Mesenchymal stem cell (in vitro differentiated cells and primary cell): ENCODE measurements around the gene TRPM3.

Experiments
- DNase-seq: peaks from one replicate; pipeline ENCODE4 v3.0.0-alpha.2; 2013
- H2AFZ ChIP-seq: one replicate; pipeline ENCODE4 v1.6.1; 2013; ENCODE audit warnings: low read depth, mild to moderate bottlenecking, control low read depth, inconsistent platforms, low read length, moderate library complexity
- H2AK5ac ChIP-seq: 2 replicates; pipeline ENCODE4 v1.6.1; 2013; ENCODE audit warnings: low read length, moderate library complexity, mild to moderate bottlenecking, inconsistent platforms; ENCODE audit not compliant: severe bottlenecking
- H2BK120ac ChIP-seq: one replicate; pipeline ENCODE4 v1.6.1; 2013; ENCODE audit warnings: low read depth, mild to moderate bottlenecking, inconsistent platforms, low read length, moderate library complexity
- H2BK12ac ChIP-seq, 2 experiments: one replicate each; pipeline ENCODE4 v1.6.1; 2013; ENCODE audit warnings: inconsistent platforms in 2 of 2, low read length in 2 of 2, mild to moderate bottlenecking in 2 of 2, moderate library complexity in 2 of 2, control low read depth in 1 of 2
- H2BK15ac ChIP-seq: one replicate; pipeline ENCODE4 v1.6.1; 2013; ENCODE audit warnings: mild to moderate bottlenecking, low read depth, inconsistent platforms; ENCODE audit not compliant: poor library complexity, severe bottlenecking
- H2BK5ac ChIP-seq: 2 replicates; pipeline ENCODE4 v1.6.1; 2013; ENCODE audit warnings: low read depth, mild to moderate bottlenecking, low read length, control low read depth, inconsistent platforms; ENCODE audit not compliant: poor library complexity, severe bottlenecking
- H3K14ac ChIP-seq, 2 experiments: one replicate each; pipeline ENCODE4 v1.6.1; 2013; ENCODE audit warnings: inconsistent platforms in 2 of 2, low read length in 2 of 2, control low read depth in 1 of 2, mild to moderate bottlenecking in 1 of 2, moderate library complexity in 1 of 2
- H3K18ac ChIP-seq, 2 experiments: one replicate each; pipeline ENCODE4 v1.6.1; 2013; ENCODE audit warnings: inconsistent platforms in 2 of 2, low read length in 2 of 2, control low read depth in 1 of 2, low read depth in 1 of 2, mild to moderate bottlenecking in 1 of 2
- H3K23ac ChIP-seq, 2 experiments: one replicate each; pipeline ENCODE4 v1.6.1; 2013; ENCODE audit warnings: inconsistent platforms in 2 of 2, low read length in 2 of 2, mild to moderate bottlenecking in 2 of 2, moderate library complexity in 2 of 2, control low read depth in 1 of 2
- H3K27ac ChIP-seq: 2 replicates; pipeline ENCODE4 v1.5.1; 2013; ENCODE audit warnings: mild to moderate bottlenecking, moderate library complexity, low read length, control low read depth, inconsistent platforms; ENCODE audit not compliant: poor library complexity, severe bottlenecking
- H3K27me3 ChIP-seq, 2 experiments: 2 replicates each; pipeline versions ENCODE4 v1.6.1 to v1.7.0; 2013; ENCODE audit warnings: low read length in 2 of 2, mild to moderate bottlenecking in 2 of 2, moderate library complexity in 2 of 2, control low read depth in 1 of 2, inconsistent platforms in 1 of 2; ENCODE audit not compliant: control insufficient read depth in 1 of 2, insufficient read depth in 1 of 2
- H3K36me3 ChIP-seq, 2 experiments: 2 replicates each; pipeline versions ENCODE4 v1.6.1 to v1.7.0; 2013; ENCODE audit warnings: low read length in 2 of 2, control low read depth in 1 of 2, inconsistent platforms in 1 of 2, low read depth in 1 of 2, mild to moderate bottlenecking in 1 of 2; ENCODE audit not compliant: insufficient read depth in 2 of 2, control insufficient read depth in 1 of 2
- H3K4ac ChIP-seq, 2 experiments: one replicate each; pipeline ENCODE4 v1.6.1; 2013; ENCODE audit warnings: inconsistent platforms in 2 of 2, low read length in 2 of 2, mild to moderate bottlenecking in 2 of 2, moderate library complexity in 2 of 2, control low read depth in 1 of 2, low read depth in 1 of 2
- H3K4me1 ChIP-seq: 2 replicates; pipeline ENCODE4 v1.6.1; 2013; ENCODE audit warnings: low read depth, low read length, control low read depth; ENCODE audit not compliant: control insufficient read depth, insufficient read depth
- H3K4me2 ChIP-seq: 2 replicates; pipeline ENCODE4 v1.6.1; 2013; ENCODE audit warnings: low read length, mild to moderate bottlenecking, inconsistent platforms; ENCODE audit not compliant: poor library complexity, severe bottlenecking
- H3K4me3 ChIP-seq, 2 experiments: 2 replicates each; pipeline versions ENCODE4 v1.5.1 to v1.7.0; 2013; ENCODE audit warnings: low read length in 2 of 2, mild to moderate bottlenecking in 2 of 2, control low read depth in 1 of 2, low read depth in 1 of 2; ENCODE audit not compliant: insufficient read depth in 1 of 2
- H3K79me1 ChIP-seq: replicated peaks from 2 replicates; pipeline ENCODE4 v1.6.1; 2013; ENCODE audit warnings: mild to moderate bottlenecking, control low read depth, low read length, inconsistent platforms; ENCODE audit not compliant: poor library complexity, severe bottlenecking
- H3K9ac ChIP-seq: 2 replicates; pipeline ENCODE4 v1.7.0; 2013; ENCODE audit warnings: mild to moderate bottlenecking, low read length, moderate library complexity
- H3K9me3 ChIP-seq: 2 replicates; pipeline ENCODE4 v1.7.0; 2013; ENCODE audit warnings: mild to moderate bottlenecking, low read length; ENCODE audit not compliant: control insufficient read depth
- H4K8ac ChIP-seq: one replicate; pipeline ENCODE4 v1.6.1; 2013; ENCODE audit warnings: inconsistent platforms, mild to moderate bottlenecking, low read length, moderate library complexity
- H4K91ac ChIP-seq: one replicate; pipeline ENCODE4 v1.6.1; 2013; ENCODE audit warnings: mild to moderate bottlenecking, low read length, inconsistent platforms
- WGBS: methylation state at CpG from one replicate; pipeline ENCODE4 v1.1.7; 2013; ENCODE audit warnings: mixed read lengths; 5-methylcytosine and 5-hydroxymethylcytosine counted together

TRPM3 gene

DNA sequence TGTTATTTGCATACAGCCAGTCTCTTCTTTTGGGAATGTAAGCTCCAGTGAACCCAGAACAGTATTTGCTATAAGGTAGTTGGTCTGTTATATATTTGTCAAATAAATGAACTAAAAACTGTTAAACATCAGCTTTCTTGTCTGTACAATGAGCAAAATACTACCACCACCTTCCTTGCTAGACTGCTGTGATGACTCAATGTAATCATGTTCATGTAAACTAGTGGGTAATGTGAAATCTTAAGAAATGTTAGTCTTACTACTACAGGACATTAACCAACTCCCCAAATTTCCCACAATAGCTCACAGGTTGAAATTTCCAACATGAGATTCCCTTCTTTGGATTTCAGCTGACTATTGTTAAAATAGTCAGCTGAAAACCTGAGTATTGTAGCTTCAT, 176.1 kb downstream of the TRPM3 start:
- H4K91ac ChIP-seq: no peak overlapping the region
- no peak overlapping the region for H3K14ac ChIP-seq
- H3K27me3 ChIP-seq: no peaks in the 10 kb centered on the region
- H3K79me1 ChIP-seq: no peaks in the 10 kb centered on the region
- no peak overlapping the region for H3K4me3 ChIP-seq
- H2BK120ac ChIP-seq: no peak overlapping the region
- DNase-seq: peak; percentile 15
- no peak overlapping the region for H3K23ac ChIP-seq
- H2BK15ac ChIP-seq: no peak overlapping the region
- no peak overlapping the region for H4K8ac ChIP-seq
- H2BK12ac ChIP-seq: no peak overlapping the region
- no peak overlapping the region for H3K18ac ChIP-seq
- H3K9ac ChIP-seq: no peak overlapping the region
- no peak overlapping the region for H2AFZ ChIP-seq
- H3K4ac ChIP-seq: no peak overlapping the region
- no peak overlapping the region for H3K27ac ChIP-seq
- H2AK5ac ChIP-seq: no peak overlapping the region
- H2BK5ac ChIP-seq: no peak overlapping the region
- no peaks in the 10 kb centered on the region for H3K4me1 ChIP-seq
- H3K9me3 ChIP-seq: no peaks in the 10 kb centered on the region
- no peak overlapping the region for H3K4me2 ChIP-seq
- H3K36me3 ChIP-seq: no peaks in the 10 kb centered on the region

DNA sequence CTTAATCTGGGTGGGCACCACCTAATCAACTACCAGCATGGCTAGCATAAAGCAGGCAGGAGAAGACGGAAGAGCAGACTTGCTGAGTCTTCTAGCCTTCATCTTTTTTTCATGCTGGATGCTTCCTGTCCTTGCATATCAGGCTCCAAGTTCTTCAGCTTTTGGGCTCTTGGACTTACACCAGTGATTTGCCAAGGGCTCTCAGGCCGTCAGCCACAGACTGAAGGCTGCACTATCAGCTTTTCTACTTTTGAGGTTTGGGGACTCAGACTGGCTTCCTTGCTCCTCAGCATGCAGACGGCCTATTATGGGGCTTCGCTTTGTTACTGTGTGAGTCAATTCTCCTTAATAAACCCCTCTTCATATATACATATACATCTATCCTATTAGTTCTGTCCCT, 180.2 kb downstream of the TRPM3 start:
- DNase-seq: no peak
- H3K9ac ChIP-seq: no peak overlapping the region
- H3K4me3 ChIP-seq: no peak overlapping the region
- no peak overlapping the region for H2AFZ ChIP-seq
- H2BK12ac ChIP-seq: no peak overlapping the region
- no peak overlapping the region for H3K18ac ChIP-seq
- no peaks in the 10 kb centered on the region for H3K36me3 ChIP-seq
- no peak overlapping the region for H4K8ac ChIP-seq
- H3K4me2 ChIP-seq: no peak overlapping the region
- H2AK5ac ChIP-seq: no peak overlapping the region
- no peaks in the 10 kb centered on the region for H3K9me3 ChIP-seq
- H2BK5ac ChIP-seq: no peak overlapping the region
- H4K91ac ChIP-seq: no peak overlapping the region
- no peak overlapping the region for H3K14ac ChIP-seq
- H3K23ac ChIP-seq: no peak overlapping the region
- no peak overlapping the region for H3K27ac ChIP-seq
- H3K4me1 ChIP-seq: no peaks in the 10 kb centered on the region
- H3K79me1 ChIP-seq: no peaks in the 10 kb centered on the region
- H2BK15ac ChIP-seq: no peak overlapping the region
- H3K4ac ChIP-seq: no peak overlapping the region
- WGBS: 66% methylated on average over 4 of the region's 4 CpGs
- H2BK120ac ChIP-seq: no peak overlapping the region
- H3K27me3 ChIP-seq: no peaks in the 10 kb centered on the region

DNA sequence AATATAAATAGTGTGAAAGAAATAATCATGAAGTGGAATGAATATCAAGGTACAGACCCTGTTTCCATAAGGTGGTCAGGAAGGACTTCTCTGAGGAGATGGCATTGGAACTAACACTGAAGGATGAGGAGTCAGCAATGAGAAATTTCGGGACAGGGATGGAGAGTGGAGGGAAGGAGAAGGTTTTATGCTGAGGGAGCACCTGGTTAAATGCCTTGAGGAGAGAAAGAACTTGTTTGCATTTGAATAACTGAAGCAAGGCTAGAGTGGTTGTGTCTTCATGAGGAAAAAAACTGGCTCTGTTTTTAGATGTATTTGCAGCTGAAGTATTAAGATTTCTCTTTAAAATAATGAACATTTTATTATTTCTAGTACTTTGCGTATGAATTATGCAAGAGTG, 180.8 kb downstream of the TRPM3 start:
- no peaks in the 10 kb centered on the region for H3K79me1 ChIP-seq
- no peak overlapping the region for H3K14ac ChIP-seq
- DNase-seq: no peak
- H4K91ac ChIP-seq: no peak overlapping the region
- H2BK12ac ChIP-seq: no peak overlapping the region
- no peak overlapping the region for H3K27ac ChIP-seq
- H2AFZ ChIP-seq: no peak overlapping the region
- H2BK120ac ChIP-seq: no peak overlapping the region
- no peak overlapping the region for H3K23ac ChIP-seq
- no peak overlapping the region for H3K4ac ChIP-seq
- no peak overlapping the region for H3K4me3 ChIP-seq
- H3K27me3 ChIP-seq: no peaks in the 10 kb centered on the region
- no peak overlapping the region for H2AK5ac ChIP-seq
- H3K18ac ChIP-seq: no peak overlapping the region
- no peak overlapping the region for H3K4me2 ChIP-seq
- no peak overlapping the region for H4K8ac ChIP-seq
- 63% methylated on average over 2 of the region's 2 CpGs for WGBS
- no peak overlapping the region for H2BK5ac ChIP-seq
- no peaks in the 10 kb centered on the region for H3K36me3 ChIP-seq
- no peaks in the 10 kb centered on the region for H3K9me3 ChIP-seq
- no peaks in the 10 kb centered on the region for H3K4me1 ChIP-seq
- H3K9ac ChIP-seq: no peak overlapping the region
- no peak overlapping the region for H2BK15ac ChIP-seq

DNA sequence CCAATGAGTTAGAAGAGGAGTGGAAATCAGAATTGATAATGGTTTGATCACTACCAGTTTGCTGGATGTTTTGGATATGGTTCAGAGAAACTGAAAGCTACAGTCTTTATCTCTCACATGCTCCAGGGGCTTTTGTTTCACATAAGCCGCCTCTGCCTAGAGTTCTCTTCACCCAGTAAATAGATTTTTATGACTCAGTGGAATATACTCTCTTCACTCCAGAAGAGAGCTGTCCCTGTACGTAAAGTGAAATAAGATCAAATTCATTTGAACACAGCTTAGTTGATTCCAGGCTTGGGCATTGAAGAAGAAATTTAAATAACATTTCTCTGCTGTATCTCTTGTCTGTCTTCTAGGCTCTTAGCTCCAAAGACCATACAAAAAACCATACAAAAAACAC, 184.9 kb downstream of the TRPM3 start:
- Histone ChIP-seq H4K91ac (no peak overlapping the region), H3K4me2 (no peak overlapping the region), H3K36me3 (no peaks in the 10 kb centered on the region), H4K8ac (no peak overlapping the region), H3K4me1 (no peaks in the 10 kb centered on the region), H3K27me3 (no peaks in the 10 kb centered on the region), H3K18ac (no peak overlapping the region), H2BK15ac (no peak overlapping the region), H3K27ac (no peak overlapping the region), H2AK5ac (no peak overlapping the region), H2BK5ac (no peak overlapping the region), H3K79me1 (no peaks in the 10 kb centered on the region), H3K4ac (no peak overlapping the region), H2BK120ac (no peak overlapping the region), H2BK12ac (no peak overlapping the region), H3K9ac (no peak overlapping the region), H2AFZ (no peak overlapping the region), H3K23ac (no peak overlapping the region), H3K4me3 (no peak overlapping the region), H3K14ac (no peak overlapping the region), H3K9me3 (no peaks in the 10 kb centered on the region)
- 79% methylated on average over 2 of the region's 2 CpGs for WGBS
- no peak for DNase-seq
